H1 (cell line): ENCODE results near the gene PRKACA. TPM values are rescaled to one million over a fixed set of nuclear protein-coding genes. Genes with fewer than 3 reads are reported as not detected.

Source experiments
- CTCF ChIA-PET: fragments of 300-600 bp; sonication (Branson Sonifier 250); formaldehyde crosslinking; loops from one replicate; lab custom pipeline; 2021; ENCODE audit not compliant: partially characterized antibody; lab: Charles Lee
- POLR2A ChIA-PET: fragments of 300-600 bp; sonication (Branson Sonifier 250); formaldehyde crosslinking; loops from one replicate; lab custom pipeline; 2021; ENCODE audit warnings: inconsistent platforms; ENCODE audit not compliant: partially characterized antibody; lab: Charles Lee
- DNase-seq, 2 experiments: peaks; one replicate each; pipeline versions ENCODE4 v3.0.0 to v3.0.0-alpha.2; 2010 to 2022; ENCODE audit warnings: low spot score in 2 of 2, low read depth in 1 of 2, mixed read lengths in 1 of 2
- FAIRE-seq: peaks from 2 replicates; lab custom pipeline; 2011; peaks lifted over from hg19 to GRCh38; lab: Jason Lieb, UNC
- H2AFZ ChIP-seq: 2 replicates; pipeline ENCODE4 v1.8.1; 2012; ENCODE audit warnings: low read length, inconsistent platforms
- H2AK5ac ChIP-seq: 2 replicates; pipeline ENCODE4 v1.6.1; 2013; ENCODE audit warnings: low read depth, low read length
- H2BK120ac ChIP-seq: replicated peaks from 2 replicates; pipeline ENCODE3; 2013; ENCODE audit warnings: low read depth, low read length, inconsistent platforms
- H2BK12ac ChIP-seq: 2 replicates; pipeline ENCODE4 v1.6.1; 2013; ENCODE audit warnings: low read depth, low read length
- H2BK15ac ChIP-seq: 2 replicates; pipeline ENCODE4 v1.6.1; 2013; ENCODE audit warnings: low read length
- H2BK20ac ChIP-seq: 2 replicates; pipeline ENCODE4 v1.6.1; 2013; ENCODE audit warnings: low read length
- H2BK5ac ChIP-seq: 2 replicates; pipeline ENCODE4 v1.6.1; 2013; ENCODE audit warnings: low read depth, low read length
- H3K14ac ChIP-seq: 2 replicates; pipeline ENCODE4 v1.6.1; 2013; ENCODE audit warnings: inconsistent platforms; ENCODE audit not compliant: insufficient read length
- H3K18ac ChIP-seq: 2 replicates; pipeline ENCODE4 v1.6.1; 2013; ENCODE audit warnings: low read length; ENCODE audit errors: extremely low read depth
- H3K23ac ChIP-seq: 2 replicates; pipeline ENCODE4 v1.6.1; 2013; ENCODE audit warnings: inconsistent platforms; ENCODE audit not compliant: insufficient read length
- H3K23me2 ChIP-seq: 2 replicates; pipeline ENCODE4 v1.6.1; 2013; ENCODE audit warnings: low read depth, low read length
- H3K27ac ChIP-seq: 2 replicates; pipeline ENCODE4 v1.6.1; 2011; ENCODE audit warnings: low read depth, low read length, inconsistent platforms
- H3K27me3 ChIP-seq, 4 experiments: replicated peaks in 1 of 4; 1 replicate in 1 of 4; 2 replicates in 3 of 4; pipeline versions ENCODE4 v1.6.1 to v1.8.1; 2011 to 2013; ENCODE audit warnings: low read length in 3 of 4, mild to moderate bottlenecking in 3 of 4, inconsistent platforms in 2 of 4, mixed read lengths in 2 of 4, moderate library complexity in 1 of 4; ENCODE audit not compliant: control insufficient read depth in 3 of 4, insufficient read depth in 3 of 4; ENCODE audit errors: extremely low read depth in 1 of 4
- H3K36me3 ChIP-seq, 4 experiments: 2 replicates each; pipeline versions ENCODE4 v1.6.1 to v1.8.1; 2011 to 2013; ENCODE audit warnings: mild to moderate bottlenecking in 4 of 4, low read length in 3 of 4, moderate library complexity in 2 of 4, control low read depth in 1 of 4, inconsistent platforms in 1 of 4; ENCODE audit not compliant: insufficient read depth in 4 of 4, control insufficient read depth in 2 of 4
- H3K4ac ChIP-seq: replicated peaks from 2 replicates; pipeline ENCODE3; 2013; ENCODE audit warnings: low read length, low read depth, mixed read lengths, inconsistent platforms; ENCODE audit not compliant: insufficient read length
- H3K4me1 ChIP-seq, 4 experiments: replicated peaks in 1 of 4; 1 replicate in 1 of 4; 2 replicates in 3 of 4; pipeline versions ENCODE4 v1.6.1 to v1.8.1; 2011 to 2013; ENCODE audit warnings: low read length in 3 of 4, inconsistent platforms in 2 of 4, mixed read lengths in 1 of 4; ENCODE audit not compliant: insufficient read depth in 4 of 4, control insufficient read depth in 3 of 4
- H3K4me2 ChIP-seq, 2 experiments: 2 replicates each; pipeline versions ENCODE4 v1.6.1 to v1.8.1; 2011 to 2013; ENCODE audit warnings: low read depth in 2 of 2, low read length in 2 of 2, control low read depth in 1 of 2, inconsistent platforms in 1 of 2, mild to moderate bottlenecking in 1 of 2; ENCODE audit not compliant: insufficient read depth in 1 of 2
- H3K4me3 ChIP-seq, 4 experiments: fragments of 200-600, 300-600 bp in 1 of 4; sonication (generic), shearing (Covaris generic), sonication (Bioruptor Twin) in 1 of 4; 2 replicates each; pipeline versions ENCODE4 v1.5.1 to v1.8.1; 2011 to 2016; ENCODE audit warnings: low read length in 4 of 4, low read depth in 3 of 4, control low read depth in 2 of 4, inconsistent platforms in 2 of 4, mild to moderate bottlenecking in 2 of 4, mixed read lengths in 1 of 4, moderate library complexity in 1 of 4; ENCODE audit not compliant: insufficient read depth in 2 of 4; ENCODE audit errors: extremely low read depth in 1 of 4
- H3K56ac ChIP-seq: replicated peaks from 2 replicates; pipeline ENCODE3; 2013; ENCODE audit warnings: low read depth, mild to moderate bottlenecking, mixed read lengths, low read length, inconsistent platforms; ENCODE audit not compliant: insufficient read length
- H3K79me1 ChIP-seq: 2 replicates; pipeline ENCODE4 v1.6.1; 2013; ENCODE audit warnings: low read depth, low read length, control low read depth
- H3K79me2 ChIP-seq, 2 experiments: 2 replicates each; pipeline versions ENCODE4 v1.6.1 to v1.8.1; 2012 to 2013; ENCODE audit warnings: low read length in 2 of 2, mild to moderate bottlenecking in 2 of 2, inconsistent platforms in 1 of 2; ENCODE audit not compliant: insufficient read depth in 2 of 2, control insufficient read depth in 1 of 2
- H3K9ac ChIP-seq, 4 experiments: replicated peaks in 1 of 4; 1 replicate in 1 of 4; 2 replicates in 3 of 4; pipeline versions ENCODE4 v1.6.1 to v1.8.1; 2011 to 2013; ENCODE audit warnings: low read depth in 3 of 4, low read length in 3 of 4, control low read depth in 2 of 4, mild to moderate bottlenecking in 2 of 4, moderate library complexity in 2 of 4, inconsistent platforms in 1 of 4; ENCODE audit errors: extremely low read depth in 1 of 4
- H3K9me3 ChIP-seq, 2 experiments: 2 replicates each; pipeline versions ENCODE4 v1.6.1 to v1.8.1; 2012 to 2013; ENCODE audit warnings: mild to moderate bottlenecking in 2 of 2, moderate library complexity in 2 of 2, control low read depth in 1 of 2, inconsistent platforms in 1 of 2, low read depth in 1 of 2, low read length in 1 of 2, mixed read lengths in 1 of 2; ENCODE audit not compliant: insufficient read depth in 2 of 2
- H4K20me1 ChIP-seq, 2 experiments: replicated peaks in 1 of 2; 2 replicates each; pipeline versions ENCODE3 to v1.8.1; 2011 to 2013; ENCODE audit warnings: inconsistent platforms in 2 of 2, low read length in 2 of 2, mild to moderate bottlenecking in 1 of 2; ENCODE audit not compliant: insufficient read depth in 2 of 2, control insufficient read depth in 1 of 2
- H4K5ac ChIP-seq: 2 replicates; pipeline ENCODE4 v1.6.1; 2013; ENCODE audit warnings: low read length, low read depth, mixed read lengths, inconsistent platforms; ENCODE audit not compliant: insufficient read length
- H4K8ac ChIP-seq: 2 replicates; pipeline ENCODE4 v1.8.0; 2013; ENCODE audit warnings: mild to moderate bottlenecking, moderate library complexity, low read length, inconsistent platforms; ENCODE audit not compliant: insufficient read depth; ENCODE audit errors: extremely low read depth
- H4K91ac ChIP-seq: replicated peaks from 2 replicates; pipeline ENCODE3; 2013; ENCODE audit warnings: low read length, mixed read lengths, inconsistent platforms; ENCODE audit not compliant: insufficient read length
- CEBPB ChIP-seq: IDR thresholded peaks from 2 replicates; pipeline ENCODE4 v1.6.1; 2012; ENCODE audit warnings: low read depth, low read length
- CHD2 ChIP-seq: IDR thresholded peaks from 2 replicates; pipeline ENCODE4 v1.6.1; 2012; ENCODE audit warnings: low read length, improper control_type of control experiment
- JUN ChIP-seq: IDR thresholded peaks from 2 replicates; pipeline ENCODE4 v1.6.1; 2011; ENCODE audit warnings: low read depth, mild to moderate bottlenecking, improper control_type of control experiment, low read length
- RFX5 ChIP-seq: IDR thresholded peaks from 2 replicates; pipeline ENCODE4 v1.6.1; 2011; ENCODE audit warnings: low read depth, low read length, improper control_type of control experiment, borderline replicate concordance
- TCF12 ChIP-seq: IDR thresholded peaks from 2 replicates; pipeline ENCODE4 v1.6.1; 2011; ENCODE audit warnings: low read depth, mild to moderate bottlenecking, low read length
- WGBS, 2 experiments: shearing (Covaris generic) in 1 of 2; methylation state at CpG; one replicate each; pipeline versions ENCODE4 v1.1.6 to v1.1.7; 2013 to 2015; ENCODE audit warnings: low lambda C conversion rate in 2 of 2, mixed read lengths in 2 of 2, inconsistent platforms in 1 of 2, low coverage in 1 of 2, missing lambda C conversion rate in 1 of 2; ENCODE audit not compliant: insufficient replicate concordance in 2 of 2, insufficient coverage in 1 of 2, insufficient read length in 1 of 2; ENCODE audit errors: extremely low coverage in 1 of 2, missing lambda C conversion rate in 1 of 2; 5-methylcytosine and 5-hydroxymethylcytosine counted together
- polyA plus RNA-seq, 7 experiments: library from polyadenylated mRNA; depleted of rRNA in 3 of 7; stranded (reverse) in 5 of 7; unstranded in 2 of 7; fragments of >200 nt in 5 of 7; fragments of 200-250 nt in 2 of 7; gene quantifications; 1 replicate in 5 of 7; 2 replicates in 1 of 7; 4 replicates in 1 of 7; pipeline versions ENCODE4 v1.2.1 to v1.2.3, GENCODE V29; 2011 to 2013; ENCODE audit warnings: missing spikeins in 2 of 7, mixed read lengths in 2 of 7
- total RNA-seq: library from RNA; stranded (reverse); fragmentation: NEBNext Ultra II Directional; extraction: Animal tissue kit (Norgen Biotek cat#: 25700); gene quantifications from 2 replicates; pipeline ENCODE4 v1.2.1, GENCODE V29; 2021

PRKACA gene
- total and polyA plus RNA-seq, 2 of the 8 experiments (the other 6 are each of a cell fraction or from before 2014, with no cell fraction given): 14.2 to 48.2 TPM

DNA sequence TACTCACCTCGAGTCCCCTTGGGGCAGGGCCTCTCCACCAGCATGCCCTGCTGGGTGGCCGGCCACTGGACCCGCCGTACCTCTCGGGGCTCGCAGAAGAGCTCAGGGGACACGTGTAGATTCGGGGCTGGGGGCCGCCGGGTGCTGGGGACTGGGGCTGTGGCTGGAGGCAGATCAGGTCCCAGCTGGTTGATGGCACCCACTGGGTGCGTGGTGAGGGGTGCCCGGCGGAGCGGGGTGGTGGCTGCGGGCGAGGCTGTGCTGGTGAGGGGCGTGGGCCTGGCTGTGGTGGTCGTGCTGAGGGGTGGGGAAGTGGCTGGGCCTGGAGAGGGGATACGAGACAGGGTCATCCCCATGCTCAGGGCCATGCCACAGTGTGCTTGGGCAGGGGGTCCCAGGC lies 43.7 kb upstream of the PRKACA start:
- no peak overlapping the region for H2BK5ac ChIP-seq
- no peak overlapping the region for H3K4me3 ChIP-seq
- H3K4me1 ChIP-seq: peaks cover 0 to 5% (median 3%) of the 10 kb centered on the region in 4 experiments; a peak in 4 of 7 replicates
- no peak overlapping the region for H2AFZ ChIP-seq
- H4K8ac ChIP-seq: no peak overlapping the region
- H3K56ac ChIP-seq: no peak overlapping the region
- H3K9ac ChIP-seq: no peak overlapping the region
- peaks cover 7 to 20% of the 10 kb centered on the region in 2 experiments for H4K20me1 ChIP-seq
- H4K91ac ChIP-seq: no peak overlapping the region
- CTCF ChIA-PET: interaction anchor here (0.9 to 1.8 kb wide), 3 partner anchors 11 to 47 kb away, joined by 3 to 5 read pairs (median 5); no protein-coding TSS in a partner anchor
- peaks cover 19 to 60% (median 47%) of the 10 kb centered on the region in 4 experiments for H3K36me3 ChIP-seq
- POLR2A ChIA-PET: interaction anchor here (1.2 to 1.5 kb wide), 2 partner anchors 16 to 28 kb away, joined by 3 to 4 read pairs; no protein-coding TSS in a partner anchor
- no peak overlapping the region for H3K4ac ChIP-seq
- no peak overlapping the region for H2BK12ac ChIP-seq
- H2BK120ac ChIP-seq: no peak overlapping the region
- FAIRE-seq (no peak), DNase-seq (no peak)
- H3K14ac ChIP-seq: no peak overlapping the region
- no peak overlapping the region for H3K27ac ChIP-seq
- H4K5ac ChIP-seq: no peak overlapping the region
- no peaks in the 10 kb centered on the region for H3K23me2 ChIP-seq
- no peaks in the 10 kb centered on the region for H3K9me3 ChIP-seq
- no peak overlapping the region for H3K4me2 ChIP-seq
- H3K18ac ChIP-seq: no peak overlapping the region
- H3K79me2 ChIP-seq: no peaks in the 10 kb centered on the region
- 95% methylated on average over 15 of the region's 19 CpGs; no CpG with 5 or more reads in 1 of the 2 experiments for WGBS, 2 experiments
- H2AK5ac ChIP-seq: no peak overlapping the region
- no peaks in the 10 kb centered on the region for H3K27me3 ChIP-seq
- H2BK15ac ChIP-seq: no peak overlapping the region
- H3K79me1 ChIP-seq: peaks cover 2% of the 10 kb centered on the region
- H2BK20ac ChIP-seq: no peak overlapping the region
- H3K23ac ChIP-seq: no peak overlapping the region
- TF ChIP-seq TCF12: no peak
- TF ChIP-seq RFX5: no peak
- TF ChIP-seq CHD2: no peak
- TF ChIP-seq CEBPB: no peak
- no peak for TF ChIP-seq JUN
